Fibroblast of the aortic adventitia (primary cell): Measurements from ENCODE around the gene DHPS. TPM values are rescaled to one million over a fixed set of nuclear protein-coding genes. Genes with fewer than 3 reads are reported as not detected.

Source experiments
- DNase-seq: peaks from one replicate; pipeline ENCODE4 v3.0.0-alpha.2; 2010; ENCODE audit warnings: low read depth
- H3K4me3 ChIP-seq: 2 replicates; pipeline ENCODE4 v1.5.1; 2011; ENCODE audit warnings: low read depth, mild to moderate bottlenecking, control low read depth, low read length, moderate library complexity
- CTCF ChIP-seq: IDR thresholded peaks from 2 replicates; pipeline ENCODE4 v1.5.1; 2011; ENCODE audit warnings: mild to moderate bottlenecking, low read length, control low read depth, inconsistent platforms; ENCODE audit not compliant: insufficient read depth
- small RNA-seq: library from RNA; depleted of rRNA; stranded (forward); fragments of <200 nt; gene quantifications from one replicate; pipeline ENCODE3, GENCODE V24; 2012
- total RNA-seq: library from RNA; depleted of rRNA; stranded (reverse); fragments of >200 nt; gene quantifications from 2 replicates; pipeline ENCODE4 v1.2.3, GENCODE V29; 2012; ENCODE audit warnings: low replicate concordance

DHPS gene
- total RNA-seq, 1 donor: 46.2 TPM

- no peak for DNase-seq
- no peak overlapping the region for H3K4me3 ChIP-seq
- no peak for TF ChIP-seq CTCF
These were observed 43.0 kb downstream of the DHPS start for GRCh38 chr19:12638611-12639182.

GRCh38 chr19:12636631-12637030 lies 45.0 kb downstream of the DHPS start:
- no peak overlapping the region for H3K4me3 ChIP-seq
- no peak for TF ChIP-seq CTCF
- no peak for DNase-seq

GRCh38 chr19:12629215-12629614 lies 52.5 kb downstream of the DHPS start:
- DNase-seq: no peak
- H3K4me3 ChIP-seq: no peak overlapping the region
- no peak for TF ChIP-seq CTCF

GRCh38 chr19:12628040-12629022 lies 53.3 kb downstream of the DHPS start:
- DNase-seq: no peak
- TF ChIP-seq CTCF: no peak
- no peak overlapping the region for H3K4me3 ChIP-seq

GRCh38 chr19:12626958-12627357 lies 54.7 kb downstream of the DHPS start:
- H3K4me3 ChIP-seq: no peak overlapping the region
- no peak for TF ChIP-seq CTCF
- no peak for DNase-seq

Small RNAs within 50 kb of the gene (small RNA-seq; reads per million reads assigned to genes)
- gene SNORD41: 30.3 reads per million, percentile 96 among the genes with 10 or more reads in this experiment

Other genes starting within 250 kb of the DHPS start
- gene ZNF443, start 240.9 kb downstream of the DHPS start, total RNA-seq: 0.65 and 2.9 TPM in 2 replicates
- gene ZNF709, start 197.1 kb downstream of the DHPS start, total RNA-seq: 1.4 and 3.8 TPM in 2 replicates
- 7.0 and 13.2 TPM in 2 replicates for gene ZNF564, start 130.4 kb downstream of the DHPS start, total RNA-seq
- 7.4 and 8.7 TPM in 2 replicates for gene ZNF490, start 71.1 kb downstream of the DHPS start, total RNA-seq
- gene ZNF791, start 71.0 kb downstream of the DHPS start, total RNA-seq: 15.8 and 16.1 TPM in 2 replicates
- gene MAN2B1, start 15.1 kb downstream of the DHPS start, total RNA-seq: 16.8 and 38.2 TPM in 2 replicates
- gene WDR83, start 15.1 kb downstream of the DHPS start, total RNA-seq: 6.8 and 15.9 TPM in 2 replicates
- gene GNG14, start 6.1 kb upstream of the DHPS start, total RNA-seq: not detected in 2 replicates
- gene FBXW9, start 14.8 kb upstream of the DHPS start, total RNA-seq: 7.2 and 8.9 TPM in 2 replicates
- 39.4 and 57.3 TPM in 2 replicates for gene TNPO2, start 42.1 kb upstream of the DHPS start, total RNA-seq
- gene TRIR, start 52.8 kb upstream of the DHPS start, total RNA-seq: 145 and 172 TPM in 2 replicates
- 61.2 and 84.5 TPM in 2 replicates for gene GET3, start 55.6 kb upstream of the DHPS start, total RNA-seq
- not detected in 2 replicates for gene BEST2, start 69.9 kb upstream of the DHPS start, total RNA-seq
- 15.5 and 31.2 TPM in 2 replicates for gene HOOK2, start 93.7 kb upstream of the DHPS start, total RNA-seq
- gene JUNB, start 109.6 kb upstream of the DHPS start, total RNA-seq: 87.9 and 263 TPM in 2 replicates
- gene PRDX2, start 119.9 kb upstream of the DHPS start, total RNA-seq: 66.7 and 163 TPM in 2 replicates
- gene THSD8, start 120.2 kb upstream of the DHPS start, total RNA-seq: not detected in 2 replicates
- 12.8 and 37.4 TPM in 2 replicates for gene RNASEH2A, start 124.7 kb upstream of the DHPS start, total RNA-seq
- gene RTBDN, start 152.7 kb upstream of the DHPS start, total RNA-seq: not detected in 2 replicates
- gene MAST1, start 156.6 kb upstream of the DHPS start, total RNA-seq: under 0.01 and 1.1 TPM in 2 replicates
- 22.7 and 23.4 TPM in 2 replicates for gene DNASE2, start 199.6 kb upstream of the DHPS start, total RNA-seq
- gene KLF1, start 205.3 kb upstream of the DHPS start, total RNA-seq: not detected in 2 replicates
- gene GCDH, start 209.3 kb upstream of the DHPS start, total RNA-seq: 20.5 and 24.4 TPM in 2 replicates
- 0.54 TPM in 1 of 2 replicates, not detected in the other for gene SYCE2, start 237.4 kb upstream of the DHPS start, total RNA-seq